ENCODE measurements around the gene TMEM204. TPM values are rescaled to one million over a fixed set of nuclear protein-coding genes. Genes with fewer than 3 reads are reported as not detected.

The TMEM204 gene
- total RNA-seq, 3 donors from 2014 or later (not counting 1 experiment from before 2014, with no cell fraction given): 3.3 to 14.1 (median 7.8) TPM

DNA sequence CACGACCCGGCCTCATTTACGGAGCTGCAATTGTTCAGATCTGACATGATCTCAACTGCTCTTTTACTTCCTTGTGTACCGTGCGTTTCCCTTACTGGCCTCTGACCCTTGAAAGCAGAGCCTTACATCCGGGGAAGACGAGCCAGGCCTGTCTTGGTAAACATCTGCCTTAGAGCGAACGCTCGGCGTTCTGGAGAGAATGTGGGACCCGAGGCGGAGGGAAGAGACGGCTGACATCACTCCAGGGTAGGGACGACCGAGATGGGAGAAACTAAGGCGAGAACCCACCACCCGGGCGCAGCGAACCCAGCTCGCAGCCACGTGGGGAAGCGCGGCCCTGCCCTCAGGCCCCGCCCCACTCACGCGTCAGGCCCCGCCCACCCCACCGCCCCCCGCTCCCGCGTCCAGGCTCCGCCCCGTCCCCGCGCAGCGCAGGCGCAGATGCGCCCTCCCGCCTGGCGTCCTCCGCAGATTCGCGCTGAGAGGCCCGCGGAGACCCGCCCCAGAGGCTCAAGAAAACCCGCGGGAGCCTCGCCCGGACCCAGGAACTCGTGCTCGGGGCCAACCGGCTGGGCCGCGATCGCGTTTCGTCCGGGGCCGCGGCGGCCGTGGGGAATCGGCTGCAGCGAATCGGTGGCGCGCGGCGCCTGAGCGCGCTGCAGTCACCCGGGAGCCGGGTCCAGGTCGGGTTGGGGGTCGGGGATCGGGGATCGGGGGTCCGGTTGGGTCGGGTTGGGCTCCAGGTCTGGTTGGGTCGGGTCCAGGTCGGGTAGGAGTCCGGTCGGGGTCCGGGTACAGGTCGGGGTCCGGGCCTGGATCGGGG is 40.3 kb upstream of the TMEM204 start, which contains the start of gene TELO2:
Gene TELO2 (plus strand): TSS at position 438 of the 823 bp plus-strand sequence. CDS start 922 bp downstream, outside the sequence.
- H3K27me3 Mint-ChIP-seq (ENCODE audit: low read depth in 2 of 2): peaks cover 0 to 2% of the 10 kb centered on the region in 2 donors
- Histone ChIP-seq H3K36me3 (ENCODE audit: control insufficient read depth, insufficient read depth, low read length) (peaks cover 8% of the 10 kb centered on the region), H3K4me3 (ENCODE audit: low read length) (peak within 1 kb of the TSS; percentile 86), H3K27me3 (ENCODE audit: control insufficient read depth, insufficient read depth, low read length) (no peaks in the 10 kb centered on the region), H3K27ac (ENCODE audit: low read length) (peak within 1 kb of the TSS; percentile 88), H3K4me1 (ENCODE audit: control insufficient read depth, insufficient read depth, low read length) (peaks cover 23% of the 10 kb centered on the region), H3K9me3 (ENCODE audit: control insufficient read depth, insufficient read depth, low read length) (no peaks in the 10 kb centered on the region)
- no peak for TF ChIP-seq CTCF (IDR thresholded peaks at IDR 0.05)
- peaks cover 9 to 16% of the 10 kb centered on the region in 2 donors for H3K4me1 Mint-ChIP-seq
- WGBS (ENCODE audit: insufficient coverage): under 1% methylated on average over 89 of the region's 89 CpGs
- H3K9me3 Mint-ChIP-seq: no peaks in the 10 kb centered on the region
- H3K36me3 Mint-ChIP-seq: no peaks in the 10 kb centered on the region
- peak; percentile 93 to 95 (median 95) for ATAC-seq
- peak within 1 kb of the TSS; percentile 90 for H3K4me3 Mint-ChIP-seq
- peak within 1 kb of the TSS; percentile 92 to 94 for H3K27ac Mint-ChIP-seq
- intact Hi-C loops (cut with micrococcal nuclease): loop anchor here (1.0 kb wide), 1 partner anchor 18 kb away; the partner anchor contains the start of gene CLCN7
- DNase-seq: peak; percentile 86 to 95

DNA sequence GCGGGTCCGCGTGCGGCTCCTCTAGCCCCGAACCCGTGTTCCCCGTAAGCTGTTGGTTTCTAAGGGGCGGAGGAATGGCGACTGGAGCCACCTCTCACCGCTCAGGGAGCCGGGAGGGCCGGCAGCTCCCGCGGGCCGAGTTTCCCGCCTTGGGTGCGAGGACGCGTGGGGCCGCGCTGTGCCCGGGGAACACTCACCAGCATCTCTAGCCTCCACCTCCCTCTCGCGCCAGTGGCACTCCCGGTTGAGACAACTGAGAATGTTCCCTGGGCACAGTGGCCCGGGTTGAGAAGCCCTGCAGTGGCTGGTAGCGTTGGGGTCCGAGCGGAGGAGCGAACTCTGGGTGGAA is 39.7 kb upstream of the TMEM204 start:
- Mint-ChIP-seq H3K9me3 (no peaks in the 10 kb centered on the region), H3K27me3 (ENCODE audit: low read depth in 2 of 2) (no peaks in the 10 kb centered on the region), H3K27ac (peak overlapping the region in 1 of 2 donors; percentile 94), H3K4me3 (peak overlapping the region; percentile 90), H3K4me1 (peaks cover 9 to 16% of the 10 kb centered on the region in 2 donors), H3K36me3 (no peaks in the 10 kb centered on the region)
- intact Hi-C loops (cut with micrococcal nuclease): loop anchor here (1.0 kb wide), 1 partner anchor 18 kb away; the partner anchor contains the start of gene CLCN7
- ATAC-seq (peak in 1 of 3 donors; percentile 2), DNase-seq (no peak)
- TF ChIP-seq CTCF (IDR thresholded peaks at IDR 0.05): no peak
- peaks cover 8% of the 10 kb centered on the region for H3K36me3 ChIP-seq (ENCODE audit: control insufficient read depth, insufficient read depth, low read length)
- whole genome bisulfite sequencing (ENCODE audit: insufficient coverage): 1% methylated on average over 30 of the region's 30 CpGs
- no peak overlapping the region for H3K27ac ChIP-seq (ENCODE audit: low read length)
- no peaks in the 10 kb centered on the region for H3K9me3 ChIP-seq (ENCODE audit: control insufficient read depth, insufficient read depth, low read length)
- H3K4me3 ChIP-seq (ENCODE audit: low read length): peak overlapping the region; percentile 86
- H3K27me3 ChIP-seq (ENCODE audit: control insufficient read depth, insufficient read depth, low read length): no peaks in the 10 kb centered on the region
- peaks cover 23% of the 10 kb centered on the region for H3K4me1 ChIP-seq (ENCODE audit: control insufficient read depth, insufficient read depth, low read length)

DNA sequence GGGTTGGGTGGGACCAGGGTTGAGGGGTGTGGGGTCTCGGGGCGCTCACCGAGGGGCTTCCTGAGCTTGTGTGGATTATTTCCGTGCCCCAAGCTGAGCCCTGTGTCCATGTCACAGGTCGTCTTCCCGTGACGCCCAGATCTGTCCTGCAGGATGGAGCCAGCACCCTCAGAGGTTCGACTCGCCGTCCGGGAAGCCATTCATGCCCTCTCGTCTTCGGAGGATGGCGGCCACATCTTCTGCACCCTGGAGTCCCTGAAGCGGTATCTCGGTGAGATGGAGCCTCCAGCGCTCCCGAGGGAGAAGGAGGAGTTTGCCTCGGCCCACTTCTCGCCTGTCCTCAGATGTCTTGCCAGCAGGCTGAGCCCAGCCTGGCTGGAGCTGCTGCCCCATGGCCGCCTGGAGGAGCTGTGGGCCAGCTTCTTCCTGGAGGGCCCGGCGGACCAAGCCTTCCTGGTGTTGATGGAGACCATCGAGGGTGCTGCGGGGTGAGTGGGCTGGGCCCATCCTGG is 39.3 kb upstream of the TMEM204 start:
- Mint-ChIP-seq H3K9me3 (no peaks in the 10 kb centered on the region), H3K4me1 (peaks cover 9 to 16% of the 10 kb centered on the region in 2 donors), H3K27ac (peak overlapping the region in 1 of 2 donors; percentile 94), H3K36me3 (no peaks in the 10 kb centered on the region), H3K27me3 (ENCODE audit: low read depth in 2 of 2) (no peaks in the 10 kb centered on the region), H3K4me3 (peak overlapping the region; percentile 90)
- Histone ChIP-seq H3K9me3 (ENCODE audit: control insufficient read depth, insufficient read depth, low read length) (no peaks in the 10 kb centered on the region), H3K36me3 (ENCODE audit: control insufficient read depth, insufficient read depth, low read length) (peaks cover 9% of the 10 kb centered on the region), H3K27ac (ENCODE audit: low read length) (no peak overlapping the region), H3K4me3 (ENCODE audit: low read length) (peak overlapping the region; percentile 86), H3K27me3 (ENCODE audit: control insufficient read depth, insufficient read depth, low read length) (no peaks in the 10 kb centered on the region), H3K4me1 (ENCODE audit: control insufficient read depth, insufficient read depth, low read length) (peaks cover 23% of the 10 kb centered on the region)
- DNase-seq (no peak), ATAC-seq (no peak)
- WGBS (ENCODE audit: insufficient coverage): 70% methylated on average over 25 of the region's 25 CpGs
- intact Hi-C loops (cut with micrococcal nuclease): no loop called here
- TF ChIP-seq CTCF (IDR thresholded peaks at IDR 0.05): no peak

All from natural killer cell (primary cell).